ENCODE results near the gene NWD2. TPM values are rescaled to one million over a fixed set of nuclear protein-coding genes. Genes with fewer than 3 reads are reported as not detected.
"Not testable (repeated sequence)": the region's sequence is repeated elsewhere in the genome, so short reads cannot be mapped to it uniquely, and the experiment has no call there.

NWD2 gene, protein sequence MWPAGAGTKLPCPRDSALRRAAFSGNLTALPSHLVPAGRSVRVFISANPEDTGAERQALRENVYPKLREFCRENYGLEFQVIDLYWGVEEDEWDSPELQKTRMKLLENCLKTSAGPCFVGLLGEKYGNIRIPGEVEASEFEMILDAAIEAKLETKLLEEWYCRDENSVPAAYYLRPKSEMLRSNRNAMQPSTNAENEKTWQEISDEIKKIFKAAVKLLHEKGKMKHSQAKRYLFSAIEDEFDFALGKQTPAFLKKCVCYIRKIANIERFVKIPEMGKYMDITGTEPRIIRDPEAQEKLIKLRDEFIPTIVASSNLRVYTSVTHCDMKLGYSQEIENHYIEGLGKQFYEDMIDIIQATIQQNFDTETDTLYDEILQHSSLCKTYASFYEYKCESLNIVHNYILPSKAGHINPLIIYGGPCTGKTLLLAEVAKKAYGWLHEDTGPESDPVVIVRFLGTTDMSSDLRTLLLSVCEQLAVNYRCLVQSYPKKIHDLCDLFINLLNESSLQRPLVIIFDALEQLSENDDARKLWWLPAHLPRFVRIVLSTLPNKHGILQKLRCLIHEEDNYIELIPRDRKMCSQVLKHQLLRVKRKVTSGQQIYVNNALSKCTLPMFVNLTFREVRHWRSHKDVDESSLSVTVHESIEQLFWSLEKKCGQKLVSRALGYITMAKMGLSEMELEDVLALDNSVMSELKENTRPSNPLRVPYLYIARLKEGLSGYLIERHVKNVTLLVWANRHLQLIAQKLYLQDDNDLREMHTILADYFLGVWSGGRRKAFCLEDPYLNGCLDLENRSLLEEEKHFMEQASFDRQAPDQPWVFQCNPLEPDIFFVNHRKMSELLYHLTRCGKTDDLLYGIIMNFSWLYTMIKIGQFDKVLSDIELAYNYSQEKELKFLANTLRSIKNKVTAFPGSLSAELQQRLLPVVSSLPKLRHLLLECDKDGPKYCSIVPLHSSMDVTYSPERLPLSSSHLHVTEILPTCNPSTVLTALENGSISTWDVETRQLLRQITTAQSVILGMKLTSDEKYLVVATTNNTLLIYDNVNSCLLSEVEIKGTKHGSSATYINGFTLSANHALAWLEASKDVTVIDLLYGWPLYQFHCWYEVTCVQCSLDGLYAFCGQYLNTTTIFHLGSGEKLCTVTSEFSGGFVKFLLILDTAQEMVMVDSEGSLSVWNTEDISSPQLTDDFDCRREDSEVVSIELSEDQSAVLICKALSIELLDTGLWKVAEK (N-terminal part only)
- not detected for polyA plus RNA-seq

DNA sequence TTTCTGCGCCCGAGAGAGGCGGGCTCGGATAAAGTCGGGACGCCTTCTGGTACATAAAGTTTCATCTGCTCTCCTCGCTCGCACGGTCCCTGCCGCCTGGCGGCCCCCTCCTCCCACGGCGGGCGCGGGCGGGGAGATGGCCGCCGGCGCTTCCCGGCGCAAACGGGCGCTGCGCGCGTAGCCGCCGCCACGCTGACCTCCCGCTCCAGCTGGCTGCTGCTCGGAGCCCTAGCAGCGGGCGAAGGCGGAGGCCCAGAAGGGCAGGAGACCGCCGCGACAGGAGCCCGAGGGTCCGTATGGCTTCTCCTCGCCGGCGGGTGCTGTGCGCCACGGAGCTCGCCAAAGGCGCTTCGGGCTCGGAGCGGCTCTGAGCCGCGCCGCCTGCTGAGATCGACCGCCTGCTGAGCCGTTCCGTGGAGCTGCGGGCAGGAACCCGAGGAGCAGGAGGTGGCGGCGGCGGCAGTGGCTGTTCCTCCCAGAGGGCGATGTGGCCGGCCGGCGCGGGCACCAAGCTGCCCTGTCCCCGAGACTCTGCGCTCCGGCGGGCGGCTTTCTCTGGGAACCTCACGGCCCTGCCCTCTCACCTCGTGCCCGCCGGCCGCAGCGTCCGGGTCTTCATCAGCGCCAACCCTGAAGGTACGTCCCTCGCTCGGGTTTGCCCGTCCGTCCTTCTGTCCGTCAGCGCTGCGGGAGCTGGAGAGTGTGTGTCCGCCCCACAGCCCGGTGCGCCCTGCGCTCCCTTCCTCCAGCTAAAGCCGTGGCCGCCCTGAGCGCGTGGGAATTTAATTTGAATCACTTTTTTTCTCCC lies at the start of gene NWD2:
NWD2 (plus strand) TSS at position 161 of the 808 bp plus-strand sequence; CDS start at position 486, 325 bp downstream.
- Mint-ChIP-seq H3K4me1 (no peaks in the 10 kb centered on the region), H3K4me3 (no peak within 1 kb of the TSS), H3K27ac (no peak within 1 kb of the TSS), H3K36me3 (no peaks in the 10 kb centered on the region), H3K9me3 (peaks cover 0 to 7% (median 2%) of the 10 kb centered on the region in 6 donors), H3K27me3 (ENCODE audit: low read depth in 3 of 3) (peaks cover 6 to 9% (median 8%) of the 10 kb centered on the region in 3 donors)
- DNase-seq = no peak

GRCh38 chr4:37197899-37198298 lies 46.6 kb upstream of the NWD2 start:
- peaks cover under 1 to 10% (median 4%) of the 10 kb centered on the region in 6 donors for H3K9me3 Mint-ChIP-seq
- peaks cover 1 to 2% (median 2%) of the 10 kb centered on the region in 3 donors for H3K27me3 Mint-ChIP-seq (ENCODE audit: low read depth in 3 of 3)
- H3K27ac Mint-ChIP-seq = no peak overlapping the region
- no peaks in the 10 kb centered on the region for H3K4me1 Mint-ChIP-seq
- peaks cover 0 to 3% (median 0%) of the 10 kb centered on the region in 3 donors for H3K36me3 Mint-ChIP-seq
- no peak overlapping the region for H3K4me3 Mint-ChIP-seq
- no peak for DNase-seq

- H3K4me1 Mint-ChIP-seq; H3K27ac Mint-ChIP-seq; DNase-seq; H3K36me3 Mint-ChIP-seq; H3K4me3 Mint-ChIP-seq; H3K27me3 Mint-ChIP-seq (ENCODE audit: low read depth in 3 of 3): not testable (repeated sequence)
- H3K9me3 Mint-ChIP-seq = peaks cover 4 to 24% (median 14%) of the 10 kb centered on the region in 6 donors
Observed at GRCh38 chr4:37204740-37205139, 39.8 kb upstream of the NWD2 start.

GRCh38 chr4:37216209-37216608 lies 28.3 kb upstream of the NWD2 start:
- DNase-seq = no peak
- Mint-ChIP-seq H3K4me3 (no peak overlapping the region), H3K4me1 (no peaks in the 10 kb centered on the region), H3K27me3 (ENCODE audit: low read depth in 3 of 3) (no peaks in the 10 kb centered on the region), H3K9me3 (peaks cover 0 to 2% (median 0%) of the 10 kb centered on the region in 6 donors), H3K27ac (no peak overlapping the region), H3K36me3 (no peaks in the 10 kb centered on the region)

- Mint-ChIP-seq H3K9me3 (peaks cover 0 to 3% (median under 1%) of the 10 kb centered on the region in 6 donors), H3K36me3 (no peaks in the 10 kb centered on the region), H3K4me3 (no peak overlapping the region), H3K27ac (no peak overlapping the region), H3K27me3 (ENCODE audit: low read depth in 3 of 3) (no peaks in the 10 kb centered on the region), H3K4me1 (no peaks in the 10 kb centered on the region)
- DNase-seq = no peak
Observed at GRCh38 chr4:37219242-37219641, 25.3 kb upstream of the NWD2 start.

DNA sequence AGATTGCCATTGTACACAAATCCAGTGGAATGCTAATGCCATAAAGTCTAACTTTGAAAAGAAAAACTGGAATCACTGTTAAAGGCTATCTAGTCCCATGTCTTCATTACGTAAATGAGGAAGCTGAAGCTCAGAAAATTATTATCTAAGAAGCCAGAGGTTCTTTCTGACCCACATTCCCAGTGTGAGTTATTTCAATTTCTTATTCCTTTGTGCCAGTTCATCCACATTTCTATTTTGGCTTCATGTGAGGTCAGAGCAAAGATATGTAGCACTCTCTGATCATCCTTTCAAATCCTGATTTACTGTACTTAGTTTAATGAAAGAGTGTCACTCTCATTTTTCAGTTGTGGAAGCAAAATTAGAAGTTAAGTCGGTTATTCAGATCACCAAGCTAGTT lies 24.6 kb upstream of the NWD2 start:
- no peak for DNase-seq
- Mint-ChIP-seq H3K4me1 (no peaks in the 10 kb centered on the region), H3K4me3 (no peak overlapping the region), H3K27ac (no peak overlapping the region), H3K9me3 (peaks cover 0 to 3% (median 2%) of the 10 kb centered on the region in 6 donors), H3K36me3 (no peaks in the 10 kb centered on the region), H3K27me3 (ENCODE audit: low read depth in 3 of 3) (no peaks in the 10 kb centered on the region)

- H3K36me3 Mint-ChIP-seq = no peaks in the 10 kb centered on the region
- H3K27ac Mint-ChIP-seq = no peak overlapping the region
- no peaks in the 10 kb centered on the region for H3K27me3 Mint-ChIP-seq (ENCODE audit: low read depth in 3 of 3)
- H3K4me1 Mint-ChIP-seq = no peaks in the 10 kb centered on the region
- H3K9me3 Mint-ChIP-seq = peaks cover 0 to 6% (median 2%) of the 10 kb centered on the region in 6 donors
- no peak for DNase-seq
- no peak overlapping the region for H3K4me3 Mint-ChIP-seq
Observed at GRCh38 chr4:37220685-37221084, 23.9 kb upstream of the NWD2 start.

GRCh38 chr4:37223732-37224131 lies 20.8 kb upstream of the NWD2 start:
- no peak for DNase-seq
- H3K4me3 Mint-ChIP-seq = no peak overlapping the region
- H3K9me3 Mint-ChIP-seq = peaks cover 0 to 6% (median 4%) of the 10 kb centered on the region in 6 donors
- H3K27ac Mint-ChIP-seq = no peak overlapping the region
- no peaks in the 10 kb centered on the region for H3K36me3 Mint-ChIP-seq
- no peaks in the 10 kb centered on the region for H3K4me1 Mint-ChIP-seq
- peaks cover 0 to 3% (median 0%) of the 10 kb centered on the region in 3 donors for H3K27me3 Mint-ChIP-seq (ENCODE audit: low read depth in 3 of 3)

GRCh38 chr4:37224854-37225253 lies 19.7 kb upstream of the NWD2 start:
- no peaks in the 10 kb centered on the region for H3K36me3 Mint-ChIP-seq
- peaks cover 0 to 3% (median 0%) of the 10 kb centered on the region in 3 donors for H3K27me3 Mint-ChIP-seq (ENCODE audit: low read depth in 3 of 3)
- peaks cover 0 to 6% (median 4%) of the 10 kb centered on the region in 6 donors for H3K9me3 Mint-ChIP-seq
- H3K4me3 Mint-ChIP-seq = no peak overlapping the region
- DNase-seq = no peak
- H3K4me1 Mint-ChIP-seq = no peaks in the 10 kb centered on the region
- no peak overlapping the region for H3K27ac Mint-ChIP-seq

DNA sequence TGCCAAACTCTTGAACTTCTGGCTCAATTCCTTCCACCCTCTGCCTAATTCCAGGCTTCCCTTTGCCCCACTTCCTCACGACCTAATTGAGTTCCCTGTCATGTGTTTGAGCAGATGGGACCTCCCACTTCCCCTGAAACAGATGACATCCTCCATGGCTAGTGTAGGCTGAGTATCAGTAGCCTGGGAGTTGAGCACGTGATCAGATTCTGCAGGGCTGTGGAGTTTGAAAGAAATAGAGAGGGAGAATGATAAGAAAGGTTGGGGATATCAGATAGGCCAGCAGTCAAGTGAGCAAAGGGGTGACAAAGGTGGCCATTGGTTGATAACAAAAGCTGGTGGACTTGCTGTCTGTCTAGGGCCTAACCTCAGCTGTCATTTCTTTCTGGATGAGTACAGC lies 18.8 kb upstream of the NWD2 start:
- DNase-seq = no peak
- peaks cover 0 to 6% (median 4%) of the 10 kb centered on the region in 6 donors for H3K9me3 Mint-ChIP-seq
- no peak overlapping the region for H3K4me3 Mint-ChIP-seq
- H3K27ac Mint-ChIP-seq = no peak overlapping the region
- H3K27me3 Mint-ChIP-seq (ENCODE audit: low read depth in 3 of 3) = peaks cover 0 to 3% (median 0%) of the 10 kb centered on the region in 3 donors
- no peaks in the 10 kb centered on the region for H3K36me3 Mint-ChIP-seq
- no peaks in the 10 kb centered on the region for H3K4me1 Mint-ChIP-seq

- Mint-ChIP-seq H3K9me3 (peaks cover 0 to 7% (median 0%) of the 10 kb centered on the region in 6 donors), H3K4me3 (no peak overlapping the region), H3K27me3 (ENCODE audit: low read depth in 3 of 3) (peaks cover 0 to 2% (median 1%) of the 10 kb centered on the region in 3 donors), H3K27ac (no peak overlapping the region), H3K36me3 (no peaks in the 10 kb centered on the region), H3K4me1 (no peaks in the 10 kb centered on the region)
- DNase-seq = no peak
Observed at GRCh38 chr4:37232315-37232714, 12.2 kb upstream of the NWD2 start.

GRCh38 chr4:37236165-37236564 lies 8.4 kb upstream of the NWD2 start:
- peaks cover 0 to 4% (median 0%) of the 10 kb centered on the region in 6 donors for H3K9me3 Mint-ChIP-seq
- no peaks in the 10 kb centered on the region for H3K36me3 Mint-ChIP-seq
- no peak overlapping the region for H3K4me3 Mint-ChIP-seq
- H3K4me1 Mint-ChIP-seq = no peaks in the 10 kb centered on the region
- H3K27me3 Mint-ChIP-seq (ENCODE audit: low read depth in 3 of 3) = peaks cover 0 to 2% (median 1%) of the 10 kb centered on the region in 3 donors
- no peak for DNase-seq
- no peak overlapping the region for H3K27ac Mint-ChIP-seq

DNA sequence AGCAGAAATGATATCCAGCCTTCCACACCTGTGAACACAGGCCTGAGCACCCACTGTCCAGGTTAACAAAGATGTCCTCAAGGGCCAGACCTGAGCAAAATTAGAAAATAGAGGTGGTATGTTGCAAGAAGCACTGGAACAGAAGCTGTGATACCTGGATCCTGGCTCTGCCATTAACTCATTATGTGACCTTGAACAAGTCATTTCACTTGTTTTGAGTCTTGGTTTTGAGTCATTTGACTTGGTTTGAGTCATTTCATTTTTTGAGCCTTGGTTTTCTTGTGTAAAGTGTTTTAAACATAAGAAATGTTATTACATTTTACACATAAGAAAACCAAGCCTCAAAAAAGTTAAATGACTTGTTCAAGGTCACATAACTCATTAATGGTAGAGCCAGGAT lies 2.9 kb upstream of the NWD2 start:
- H3K36me3 Mint-ChIP-seq = no peaks in the 10 kb centered on the region
- no peak overlapping the region for H3K27ac Mint-ChIP-seq
- DNase-seq = no peak
- peaks cover 0 to 7% (median 2%) of the 10 kb centered on the region in 6 donors for H3K9me3 Mint-ChIP-seq
- no peak overlapping the region for H3K4me3 Mint-ChIP-seq
- peaks cover 5 to 8% (median 6%) of the 10 kb centered on the region in 3 donors for H3K27me3 Mint-ChIP-seq (ENCODE audit: low read depth in 3 of 3)
- H3K4me1 Mint-ChIP-seq = no peaks in the 10 kb centered on the region

Measured in immature natural killer cell (primary cell).